TTC549 (cell line): ENCODE results near the gene SIK1.
"Not testable (repeated sequence)": the region's sequence is repeated elsewhere in the genome, so short reads cannot be mapped to it uniquely, and the experiment has no call there.

Source experiments
- FAIRE-seq: peaks from 2 replicates; lab custom pipeline; 2012; peaks lifted over from hg19 to GRCh38; lab: Jason Lieb, UNC

The SIK1 gene

DNA sequence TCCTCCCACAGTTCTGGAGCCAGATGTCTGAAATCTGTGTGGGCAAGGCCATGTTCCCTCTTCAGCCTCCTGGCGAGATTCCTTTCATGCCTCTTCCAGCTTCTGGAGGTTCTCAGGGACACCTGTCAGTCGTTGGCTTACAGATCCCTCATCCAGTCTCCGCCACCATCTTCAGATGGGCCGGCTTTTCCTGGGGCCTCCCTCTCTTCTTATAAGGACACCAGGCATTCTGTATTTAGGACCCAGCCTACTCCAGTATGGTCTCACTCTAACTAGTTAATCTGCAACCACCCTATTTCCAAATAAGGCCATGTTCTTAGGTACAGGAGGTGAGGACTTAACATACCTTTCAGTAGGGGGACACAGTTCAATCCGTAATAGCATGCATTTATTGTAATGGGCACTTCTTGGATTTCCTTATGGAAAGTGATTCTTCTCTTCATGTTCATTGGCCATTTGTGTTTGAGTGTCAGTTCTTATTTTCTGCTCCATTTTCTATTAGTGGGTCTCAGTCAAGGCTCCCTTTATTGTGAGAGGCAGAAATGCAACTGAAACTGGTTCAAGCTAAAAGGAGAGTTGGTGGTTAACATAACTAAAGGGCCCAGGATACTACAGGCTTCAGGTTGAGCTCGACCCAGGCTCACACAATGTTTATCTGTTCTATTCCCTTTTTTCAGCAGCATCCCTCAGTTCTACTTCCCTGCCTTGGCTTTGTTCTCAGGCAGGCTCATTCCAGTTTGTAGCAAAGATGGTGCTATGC lies 12.6 kb upstream of the SIK1 start:
- not testable (repeated sequence) for FAIRE-seq

DNA sequence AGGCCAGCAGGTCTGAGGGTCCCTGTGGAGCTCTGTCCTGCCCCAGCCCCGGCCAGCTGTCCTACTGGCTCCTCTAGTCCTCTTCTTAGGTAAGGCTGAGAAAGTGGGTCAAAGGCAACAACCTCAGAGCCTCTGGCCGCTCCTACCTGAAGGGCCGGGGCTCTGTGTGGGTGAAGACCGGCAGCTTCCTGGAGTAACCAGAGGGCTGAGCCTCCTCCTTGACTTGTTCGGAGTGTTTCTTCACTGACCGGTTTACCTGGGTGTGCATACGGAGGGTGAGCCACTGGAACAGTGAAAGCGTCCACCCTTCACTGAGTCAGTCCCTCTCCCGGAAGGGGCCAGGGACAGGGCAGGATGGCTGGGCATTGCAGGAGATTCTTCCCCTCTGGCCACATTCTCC lies 9.3 kb upstream of the SIK1 start:
- not testable (repeated sequence) for FAIRE-seq

DNA sequence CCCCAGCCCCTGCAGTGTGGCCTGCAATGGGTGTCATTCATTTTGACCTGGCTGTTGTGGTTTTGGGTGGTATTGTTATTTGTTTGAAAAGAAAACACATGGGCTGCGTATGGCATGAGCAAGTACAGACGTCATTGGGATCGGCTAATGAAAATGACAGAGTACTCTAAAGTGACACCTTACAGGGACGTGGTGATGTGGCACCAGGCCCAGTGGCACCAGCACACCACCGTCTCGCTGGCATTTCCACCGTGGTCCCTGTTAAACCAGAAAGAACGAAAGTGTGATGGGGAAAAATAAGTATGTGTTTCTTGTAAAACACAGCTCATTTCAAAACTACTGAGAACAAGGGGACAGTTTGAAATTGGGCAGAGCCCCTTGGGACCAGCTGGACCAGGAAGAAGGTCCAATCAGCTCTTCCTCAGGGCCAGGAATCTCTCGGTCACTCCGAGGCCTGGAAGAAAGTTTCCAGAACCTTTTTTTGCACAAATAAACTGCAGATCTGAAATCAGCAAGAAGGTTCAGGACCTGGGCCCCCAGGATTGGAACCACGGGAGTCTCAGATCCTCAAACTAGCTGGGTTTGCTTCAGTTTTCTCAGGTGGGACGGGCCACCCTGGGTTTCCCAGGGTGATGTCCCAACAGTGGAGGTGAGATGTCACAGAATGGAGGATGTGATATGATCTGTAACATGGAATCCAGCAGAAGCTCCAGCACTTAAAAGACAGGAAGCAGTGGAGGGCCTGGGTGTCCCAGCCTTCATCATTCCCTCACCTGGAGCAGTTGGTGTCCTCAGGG lies 6.6 kb upstream of the SIK1 start:
- FAIRE-seq, result not testable (repeated sequence)

DNA sequence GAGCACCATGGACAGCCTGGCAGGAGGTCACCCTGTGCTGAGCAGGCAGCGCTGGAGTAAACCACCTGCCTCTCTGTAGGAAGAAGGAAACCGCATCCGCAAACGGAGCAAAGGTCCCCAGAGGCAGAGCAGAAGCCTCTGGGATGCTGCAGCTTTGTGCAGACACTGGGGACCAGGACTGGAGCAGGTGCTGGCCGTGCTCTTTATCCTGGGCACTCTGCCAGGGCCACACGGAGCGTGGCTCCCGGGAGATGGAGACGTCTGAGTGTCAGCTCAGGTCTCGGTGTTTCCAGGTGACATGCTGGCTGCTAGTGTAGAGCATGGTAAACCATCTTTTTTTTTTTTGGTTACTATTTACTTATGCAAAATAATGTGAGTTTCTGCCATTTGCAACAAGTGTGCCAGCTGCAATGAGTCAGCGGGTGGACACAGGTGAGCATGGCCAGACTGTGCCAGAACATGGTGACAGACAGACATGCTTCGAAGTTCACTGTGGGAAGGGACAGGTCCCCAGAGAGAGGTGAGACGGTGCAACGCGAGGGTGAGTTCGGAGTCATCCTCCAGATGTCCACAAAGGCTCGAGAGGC lies 4.0 kb upstream of the SIK1 start:
- not testable (repeated sequence) for FAIRE-seq

DNA sequence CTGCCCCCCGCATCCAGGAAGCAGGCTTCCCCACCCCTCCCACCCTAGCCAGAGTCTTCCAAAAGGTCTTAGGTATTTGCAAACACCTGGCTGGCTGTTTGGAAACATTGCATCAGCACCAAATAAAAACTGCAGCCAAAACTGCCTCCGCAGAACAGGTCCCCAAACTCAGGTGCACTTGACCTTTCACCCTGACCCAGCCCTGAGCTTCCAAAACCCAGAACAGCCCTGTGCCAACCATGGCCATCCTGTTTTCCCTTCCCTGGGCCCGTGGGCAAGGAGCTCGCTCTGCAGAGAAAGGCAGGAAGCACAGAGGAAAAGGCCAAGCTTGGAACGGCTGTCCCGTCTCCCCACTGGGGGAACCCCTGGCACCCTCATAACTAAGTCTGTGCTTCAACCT lies 2.0 kb upstream of the SIK1 start:
- FAIRE-seq, result not testable (repeated sequence)

DNA sequence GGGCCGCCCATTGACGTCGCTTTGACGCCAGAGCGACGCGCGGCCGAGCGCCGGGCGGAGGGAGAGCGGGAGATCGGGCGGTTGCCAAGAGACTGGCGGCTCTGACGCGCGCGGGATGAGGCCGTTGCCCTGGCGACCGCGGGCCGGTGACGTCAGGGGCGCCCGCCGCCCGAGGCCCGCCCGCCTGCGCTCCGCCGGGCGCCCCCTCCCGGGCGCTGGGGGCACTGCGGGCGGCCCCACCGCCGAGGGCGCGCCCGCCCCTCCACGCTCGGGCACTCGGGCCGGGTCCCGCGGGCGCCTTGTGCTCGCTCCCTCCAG lies 270 bp upstream of the SIK1 start:
- FAIRE-seq, result not testable (repeated sequence)

DNA sequence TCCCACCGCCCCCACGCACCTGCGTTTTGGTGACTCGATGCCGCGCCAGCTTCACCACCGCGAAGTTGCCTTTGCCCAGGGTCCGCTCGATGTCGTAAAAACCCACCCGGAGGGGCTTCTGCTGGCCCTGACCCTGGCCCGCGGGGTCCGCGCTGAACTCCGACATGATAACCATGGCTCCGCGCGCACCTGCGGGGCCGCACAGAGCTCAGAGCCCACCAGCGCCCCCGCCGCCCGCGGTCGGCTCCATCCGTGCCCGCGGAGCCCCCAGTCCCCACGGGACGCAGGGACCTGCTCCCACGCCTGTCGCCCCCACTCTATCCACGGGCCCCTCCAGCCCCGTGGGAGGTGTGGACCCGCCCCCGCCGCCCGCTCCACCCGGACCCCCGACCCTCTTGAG lies 927 bp downstream of the SIK1 start:
- not testable (repeated sequence) for FAIRE-seq

DNA sequence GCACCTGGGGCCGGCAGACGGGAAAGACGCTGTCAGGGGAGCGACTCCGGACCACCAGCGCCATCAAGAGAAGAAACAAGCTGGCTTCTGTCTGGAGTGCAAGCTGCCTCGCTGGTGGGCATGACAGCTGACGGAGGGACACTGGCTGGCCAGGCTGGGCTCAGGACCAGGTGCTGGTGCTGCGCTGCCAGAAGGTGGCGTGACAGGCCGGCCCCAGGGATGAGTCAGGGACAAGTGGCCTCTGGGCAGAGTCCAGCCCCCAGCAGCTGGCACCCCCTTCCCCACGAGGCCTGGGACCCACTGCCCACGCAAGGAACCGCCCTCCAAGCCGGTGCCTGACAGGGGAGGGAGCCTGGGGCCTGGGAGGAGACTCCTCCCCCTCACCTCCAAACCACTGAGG lies 7.5 kb downstream of the SIK1 start:
- FAIRE-seq, result not testable (repeated sequence)

DNA sequence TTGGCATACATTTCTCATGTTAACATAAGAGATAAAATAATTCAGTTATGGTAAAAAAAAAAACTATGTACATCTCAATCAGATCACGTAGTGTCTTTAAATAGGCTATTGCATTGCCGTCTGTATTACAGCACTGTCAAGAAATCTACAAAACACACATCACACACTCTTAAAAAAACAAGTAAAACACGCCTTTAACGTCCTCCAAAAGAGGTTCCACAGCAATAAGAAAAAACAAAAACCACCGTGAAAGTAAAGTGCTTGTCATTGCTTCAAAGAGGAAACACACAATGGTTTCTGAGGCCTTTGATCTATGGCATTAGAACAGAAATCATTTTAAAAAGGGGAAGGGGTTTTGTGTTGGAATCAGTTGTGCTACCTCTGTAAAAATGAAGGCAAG lies 12.4 kb downstream of the SIK1 start:
- peak; percentile 25 for FAIRE-seq

DNA sequence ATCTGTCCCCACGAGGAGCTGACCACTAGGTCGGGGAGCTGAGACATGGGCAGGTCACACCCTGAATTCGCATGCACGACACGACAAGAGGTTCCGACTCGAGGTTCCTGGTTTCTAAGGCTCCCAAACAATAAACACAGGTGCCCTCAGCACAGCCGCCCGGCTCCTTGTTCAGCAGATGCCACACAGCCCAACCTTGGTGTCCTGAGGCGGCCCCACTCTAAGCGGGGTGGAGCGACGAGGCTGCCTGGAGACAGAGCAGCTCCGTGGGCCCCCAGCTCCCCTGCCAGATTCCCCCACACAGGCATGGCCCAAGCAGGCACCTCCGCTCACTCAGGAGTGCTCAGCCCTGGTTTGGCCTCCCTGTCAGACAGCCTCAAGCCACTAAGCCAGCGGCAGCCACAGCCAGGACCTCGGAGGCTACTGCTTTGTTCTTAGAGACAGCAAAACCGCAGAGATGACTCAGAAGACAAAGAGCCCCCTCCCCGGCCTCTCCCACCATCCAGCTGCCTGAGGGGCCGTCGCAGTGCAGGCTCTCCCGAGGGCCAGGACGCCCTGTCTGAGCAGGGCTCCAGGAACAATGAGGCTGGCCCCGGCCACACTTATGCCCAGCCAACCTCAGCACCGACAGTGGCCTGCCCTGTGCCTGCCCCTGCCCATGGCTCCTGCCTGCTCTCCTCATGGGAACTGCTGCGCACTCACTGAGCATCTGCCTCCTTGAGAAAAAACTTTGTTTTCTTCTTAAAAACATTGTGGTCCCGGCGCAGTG lies 14.7 kb downstream of the SIK1 start:
- FAIRE-seq, result not testable (repeated sequence)

DNA sequence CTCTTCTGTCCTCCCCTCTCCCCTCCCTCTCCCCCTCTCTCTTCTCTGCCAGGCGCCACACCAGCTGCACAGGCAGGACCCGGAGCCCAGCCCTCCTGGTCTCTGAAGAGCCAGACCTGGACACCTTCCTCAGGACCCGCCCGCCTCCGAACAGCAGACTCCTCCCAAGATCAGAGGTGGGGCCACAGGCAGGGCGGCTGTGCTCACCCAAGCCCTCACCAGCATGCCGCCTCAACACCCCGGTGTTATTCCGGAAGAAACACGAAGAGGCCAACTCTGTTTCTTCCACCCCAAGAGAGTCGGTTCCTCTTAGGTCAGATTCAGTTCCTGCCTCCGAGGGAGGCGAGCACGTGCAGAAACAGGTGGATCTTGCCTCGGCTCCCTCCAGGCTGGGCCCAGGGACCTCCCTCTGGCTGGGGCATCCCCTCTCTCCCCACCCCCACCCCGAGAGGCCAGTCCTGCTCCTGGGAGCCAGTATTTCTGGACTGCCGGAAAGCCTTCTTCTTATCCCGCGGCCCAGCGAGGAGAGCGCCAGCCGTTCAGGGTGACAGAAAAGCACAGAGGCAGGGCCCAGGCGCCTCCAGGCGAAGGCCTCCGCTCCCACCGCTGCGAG lies 16.4 kb downstream of the SIK1 start:
- not testable (repeated sequence) for FAIRE-seq

DNA sequence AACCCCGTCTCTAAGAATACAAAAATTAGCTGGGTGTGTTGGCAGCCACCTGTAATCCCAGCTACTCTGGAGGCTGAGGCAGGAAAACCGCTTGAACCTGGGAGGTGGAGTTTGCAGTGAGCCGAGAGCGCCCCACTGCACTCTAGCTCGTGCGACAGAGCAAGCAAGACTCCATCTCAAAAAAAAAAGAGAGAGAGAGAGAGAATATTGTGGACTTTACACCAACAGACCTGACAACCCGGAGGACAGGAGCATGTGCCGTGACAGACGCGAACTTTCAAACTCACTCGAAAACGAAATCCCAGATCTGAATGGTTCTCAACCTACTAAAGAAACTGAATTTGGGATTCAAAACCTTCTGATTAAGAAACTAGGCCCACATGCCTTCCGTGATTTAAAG lies 19.8 kb downstream of the SIK1 start:
- FAIRE-seq, result not testable (repeated sequence)

DNA sequence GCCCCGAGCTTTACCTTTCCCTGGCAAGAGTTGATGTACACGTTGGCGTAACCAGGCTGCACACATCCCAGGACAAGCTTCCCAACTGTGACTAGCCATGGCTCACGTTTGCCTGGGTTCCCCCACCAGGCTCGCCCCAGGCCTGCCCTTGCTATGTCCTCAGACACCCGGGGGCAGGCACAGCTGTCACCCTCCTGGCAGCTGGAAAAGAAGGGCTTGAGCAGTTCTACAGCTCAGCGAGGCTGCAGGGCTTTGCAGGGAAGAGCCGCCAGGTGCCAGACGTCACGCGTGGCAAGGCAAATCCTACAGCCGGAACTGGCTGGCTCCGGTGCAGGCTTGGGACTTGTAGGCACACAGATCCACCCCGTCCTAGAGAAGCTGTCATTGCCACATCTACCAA lies 22.5 kb downstream of the SIK1 start:
- FAIRE-seq, result not testable (repeated sequence)

DNA sequence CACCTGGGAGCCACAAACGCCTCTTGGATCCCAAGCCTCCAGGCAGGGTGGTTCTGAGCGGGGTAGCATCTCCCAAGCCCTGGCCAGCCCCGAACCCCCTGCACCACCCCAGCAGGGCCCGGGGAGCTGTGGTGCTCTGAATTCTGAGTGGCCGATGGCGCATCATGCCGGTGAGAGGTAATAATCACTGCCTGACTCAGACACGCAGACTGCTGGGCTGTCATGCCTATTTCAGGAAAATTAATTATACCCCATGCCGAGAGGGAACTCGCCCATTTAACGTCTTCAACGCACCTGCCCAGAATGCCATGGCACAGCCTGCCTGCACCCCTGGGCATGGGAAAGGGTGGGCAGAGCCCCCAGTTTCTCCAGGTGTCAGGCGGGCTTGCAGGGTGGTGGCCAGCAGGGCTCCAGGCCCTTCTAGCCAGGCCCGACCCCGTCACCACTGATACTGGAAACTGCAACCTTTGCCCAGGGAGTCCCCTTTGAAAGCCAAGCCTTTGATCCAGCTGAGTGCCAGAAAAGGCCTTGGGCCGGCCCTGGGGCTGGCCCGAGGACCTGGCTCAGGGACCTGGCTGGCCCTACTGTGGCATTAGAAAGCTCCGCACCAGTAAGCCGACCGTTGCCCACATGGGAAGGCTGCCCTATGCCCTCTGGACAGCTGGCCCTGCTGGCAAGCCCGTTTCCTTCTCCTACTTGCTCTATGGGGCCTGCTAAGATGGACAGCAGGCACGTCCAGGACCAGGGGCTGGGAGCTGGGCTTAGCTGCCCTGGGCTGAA lies 23.1 kb downstream of the SIK1 start:
- not testable (repeated sequence) for FAIRE-seq

DNA sequence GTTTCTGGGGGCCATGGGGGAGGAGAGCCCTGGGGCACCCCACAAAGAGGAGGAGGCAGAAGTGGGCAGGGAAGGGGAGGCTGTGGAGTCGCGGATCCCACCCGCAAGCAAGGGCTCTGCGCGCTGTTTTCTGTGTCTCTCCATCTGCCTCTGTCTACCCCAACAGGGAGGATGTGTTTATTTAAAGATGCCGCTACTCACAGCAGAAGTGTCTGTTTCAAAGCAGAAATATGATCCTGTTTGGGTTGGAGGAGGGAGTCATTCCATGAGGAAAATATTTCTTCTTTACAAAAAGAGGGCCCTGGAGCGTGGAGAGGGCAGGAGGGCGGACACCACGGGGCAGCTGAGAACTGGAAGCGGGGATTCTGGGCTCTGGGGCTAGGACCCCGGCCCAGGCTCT lies 25.8 kb downstream of the SIK1 start:
- not testable (repeated sequence) for FAIRE-seq

DNA sequence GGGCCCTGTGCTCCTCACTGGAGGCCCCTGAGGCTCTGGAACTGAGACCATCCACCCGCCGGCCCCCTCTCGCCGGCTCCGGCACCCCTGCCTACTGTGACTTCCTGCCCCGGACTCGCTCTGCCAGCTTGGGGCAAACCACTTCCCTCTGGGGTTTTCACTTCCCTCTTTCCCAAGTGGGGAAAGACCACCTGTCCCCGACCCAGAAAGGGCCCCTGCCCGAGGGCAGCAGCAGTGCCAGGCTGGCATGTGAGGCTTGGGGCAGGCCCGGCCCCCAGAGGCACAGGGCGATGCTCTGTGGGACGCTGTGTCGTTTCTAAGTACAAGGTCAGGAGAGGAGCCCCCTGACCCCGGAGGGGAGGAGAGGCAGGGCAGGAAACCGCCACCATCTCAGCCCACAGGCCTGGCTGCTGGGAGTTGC lies 27.3 kb downstream of the SIK1 start:
- not testable (repeated sequence) for FAIRE-seq

DNA sequence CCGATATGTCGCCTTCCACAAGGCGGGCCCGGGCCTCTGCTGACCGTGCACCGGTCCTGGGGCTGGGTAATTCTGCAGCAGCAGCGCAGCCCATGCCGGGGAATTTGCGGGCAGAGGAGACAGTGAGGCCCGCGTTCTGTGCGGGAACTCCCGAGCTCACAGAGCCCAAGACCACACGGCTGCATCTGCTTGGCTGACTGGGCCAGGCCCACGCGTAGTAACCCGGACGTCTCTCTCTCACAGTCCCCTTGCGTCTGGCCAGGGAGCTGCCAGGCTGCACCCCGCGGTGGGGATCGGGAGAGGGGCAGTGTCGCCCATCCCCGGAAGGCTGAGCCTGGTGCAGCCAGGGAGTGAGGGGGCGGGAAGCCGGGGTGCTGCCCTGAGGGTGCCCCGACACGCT lies 27.8 kb downstream of the SIK1 start:
- not testable (repeated sequence) for FAIRE-seq

DNA sequence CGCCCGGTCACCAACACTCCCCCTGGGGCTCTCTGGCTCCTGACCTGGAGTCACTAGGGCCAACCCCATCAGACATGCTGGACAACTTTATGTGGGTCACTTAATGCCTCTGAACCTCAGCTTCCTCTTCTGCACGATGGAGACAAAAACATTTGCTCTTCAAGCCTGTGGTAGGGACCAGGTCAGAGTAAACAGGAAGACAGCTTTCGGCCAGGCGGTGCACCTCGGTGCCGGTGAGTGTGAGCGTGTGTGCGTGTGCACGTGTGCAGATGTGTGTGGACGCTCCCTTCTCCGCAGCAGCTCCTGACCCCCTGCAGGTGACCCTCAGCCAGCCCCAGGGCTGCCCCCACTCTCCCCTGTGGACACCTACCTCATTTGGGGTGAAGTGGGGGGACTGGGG lies 28.4 kb downstream of the SIK1 start:
- FAIRE-seq, result not testable (repeated sequence)

DNA sequence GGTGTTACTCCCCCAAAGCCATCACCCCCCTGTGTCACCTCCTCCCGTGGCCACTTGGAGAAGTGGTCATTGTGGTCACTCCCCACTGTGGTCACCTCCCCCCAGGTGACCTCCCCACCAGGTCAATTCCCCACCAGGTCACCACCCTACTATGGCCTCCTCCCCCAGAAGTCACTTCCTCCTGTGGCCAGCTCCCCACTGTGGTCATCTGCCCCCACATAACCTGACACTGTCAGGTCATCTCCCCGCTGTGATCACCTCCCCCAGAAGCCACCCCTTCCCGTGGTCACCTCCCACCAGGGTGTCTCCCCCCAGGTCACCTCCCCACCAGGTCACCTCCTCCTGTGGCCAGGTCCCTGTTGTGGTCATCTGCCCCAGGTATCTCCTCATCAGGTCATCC lies 28.9 kb downstream of the SIK1 start:
- not testable (repeated sequence) for FAIRE-seq

DNA sequence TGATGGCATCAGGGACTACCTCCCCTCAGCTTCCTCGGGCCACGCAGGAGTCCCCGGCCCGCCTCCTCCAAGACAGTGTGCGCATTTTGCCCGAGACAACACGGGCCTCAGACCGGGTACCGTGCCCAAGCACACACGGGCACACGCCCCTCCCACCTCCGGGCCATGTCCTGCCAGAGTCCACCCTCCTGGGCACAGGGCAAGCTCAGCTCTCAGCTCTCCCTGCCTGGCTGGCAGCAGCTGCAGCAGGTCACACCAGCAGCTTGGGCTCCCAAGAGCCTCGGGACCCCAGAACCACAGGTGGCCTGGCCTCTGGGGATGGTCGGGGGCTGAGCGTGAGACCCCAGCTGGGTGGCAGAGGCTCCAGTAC lies 29.5 kb downstream of the SIK1 start:
- FAIRE-seq, result not testable (repeated sequence)

DNA sequence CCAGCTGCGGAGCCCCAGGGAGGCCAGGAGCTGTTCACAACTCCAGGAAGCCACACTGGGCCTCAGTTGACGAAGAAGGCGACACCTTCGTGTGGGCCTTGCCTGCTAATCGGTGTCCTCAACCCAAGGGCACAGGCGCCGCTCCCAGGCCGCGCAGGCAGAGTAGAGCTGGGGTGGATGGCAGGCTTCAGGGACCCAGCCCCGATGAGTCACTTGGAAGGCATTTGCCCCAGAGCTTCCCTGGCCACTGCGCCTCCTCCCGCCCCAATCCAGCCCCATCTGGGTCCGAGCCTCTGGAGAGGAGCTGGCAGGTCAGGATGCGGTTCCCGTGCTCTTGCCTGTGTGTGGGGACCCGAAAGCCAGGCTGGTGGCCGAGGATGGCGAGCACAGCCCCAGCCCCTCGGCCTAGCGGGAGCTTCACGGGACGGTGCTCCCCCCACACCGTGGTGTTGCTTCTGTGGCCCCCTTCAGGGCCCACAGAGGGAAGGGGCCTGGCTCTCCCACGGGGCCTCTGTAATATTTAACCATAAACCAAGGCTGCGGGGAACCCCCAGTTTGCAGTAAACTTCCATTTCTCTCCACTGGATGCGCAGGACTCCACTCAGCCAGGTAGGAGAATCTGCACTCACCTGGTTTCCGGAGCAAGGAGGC lies 30.0 kb downstream of the SIK1 start:
- not testable (repeated sequence) for FAIRE-seq
